Measurements from ENCODE around the gene TAS1R3.

TAS1R3 gene

GRCh38 chr1:1324084-1324523 lies 7.0 kb upstream of the TAS1R3 start:
- no peak for DNase-seq (ENCODE audit: low read depth)

GRCh38 chr1:1324524-1325287 lies 6.4 kb upstream of the TAS1R3 start, which contains the start of the genes CPTP and INTS11:
TSS of gene CPTP (plus strand) at chr1:1324802. CDS start at chr1:1326911, 2,109 bp downstream.
TSS of gene INTS11 (minus strand) at chr1:1324660. CDS start at chr1:1324608, 52 bp downstream.
- peak; percentile 93 for DNase-seq (ENCODE audit: low read depth)

- no peak for DNase-seq (ENCODE audit: low read depth)
These were observed 5.6 kb upstream of the TAS1R3 start for GRCh38 chr1:1325288-1326074.

GRCh38 chr1:1326075-1326605 lies 4.9 kb upstream of the TAS1R3 start:
- no peak for DNase-seq (ENCODE audit: low read depth)

- no peak for DNase-seq (ENCODE audit: low read depth)
These were observed 3.8 kb upstream of the TAS1R3 start for GRCh38 chr1:1327291-1327690.

- no peak for DNase-seq (ENCODE audit: low read depth)
These were observed 2.8 kb upstream of the TAS1R3 start for GRCh38 chr1:1328254-1328653.

GRCh38 chr1:1329304-1330210 lies 1.5 kb upstream of the TAS1R3 start:
- DNase-seq (ENCODE audit: low read depth): no peak

- DNase-seq (ENCODE audit: low read depth): no peak
These were observed 563 bp upstream of the TAS1R3 start for GRCh38 chr1:1330366-1331067.

GRCh38 chr1:1332031-1332755 lies 1.1 kb downstream of the TAS1R3 start:
- no peak for DNase-seq (ENCODE audit: low read depth)

- no peak for DNase-seq (ENCODE audit: low read depth)
These were observed 1.8 kb downstream of the TAS1R3 start for GRCh38 chr1:1332774-1333480.

GRCh38 chr1:1333551-1334241 lies 2.6 kb downstream of the TAS1R3 start:
- no peak for DNase-seq (ENCODE audit: low read depth)

GRCh38 chr1:1334835-1335234 lies 3.8 kb downstream of the TAS1R3 start:
- DNase-seq (ENCODE audit: low read depth): no peak

GRCh38 chr1:1335283-1335682 lies 4.2 kb downstream of the TAS1R3 start:
- DNase-seq (ENCODE audit: low read depth): no peak

- no peak for DNase-seq (ENCODE audit: low read depth)
These were observed 4.7 kb downstream of the TAS1R3 start for GRCh38 chr1:1335792-1336248.

- no peak for DNase-seq (ENCODE audit: low read depth)
These were observed 5.4 kb downstream of the TAS1R3 start for GRCh38 chr1:1336446-1336845.

- no peak for DNase-seq (ENCODE audit: low read depth)
These were observed 6.1 kb downstream of the TAS1R3 start for GRCh38 chr1:1336931-1337792.

- DNase-seq (ENCODE audit: low read depth): no peak
These were observed 6.7 kb downstream of the TAS1R3 start for GRCh38 chr1:1337793-1338147.

GRCh38 chr1:1338278-1338677 lies 7.2 kb downstream of the TAS1R3 start:
- DNase-seq (ENCODE audit: low read depth): no peak

Measured in activated gamma-delta T cell treated with anti-CD3 and anti-CD28 coated beads, Interleukin-2, amount 50 U/mL, for 16 hours (primary cell).